Kidney epithelial cell (primary cell): ENCODE measurements around the gene SOCS6. TPM values are rescaled to one million over a fixed set of nuclear protein-coding genes. Genes with fewer than 3 reads are reported as not detected.
"Not testable (repeated sequence)": the region's sequence is repeated elsewhere in the genome, so short reads cannot be mapped to it uniquely, and the experiment has no call there.

Source experiments
- DNase-seq: peaks from one replicate; pipeline ENCODE4 v3.0.0-alpha.2; 2010; ENCODE audit warnings: low read depth
- H3K27me3 ChIP-seq: 2 replicates; pipeline ENCODE4 v1.6.0; 2011; ENCODE audit warnings: low read length; ENCODE audit not compliant: control insufficient read depth, insufficient read depth
- H3K36me3 ChIP-seq: 2 replicates; pipeline ENCODE4 v1.5.1; 2011; ENCODE audit warnings: low read length; ENCODE audit not compliant: control insufficient read depth, insufficient read depth
- H3K4me3 ChIP-seq: 2 replicates; pipeline ENCODE4 v1.5.1; 2011; ENCODE audit warnings: low read depth, mild to moderate bottlenecking, control low read depth, low read length
- total RNA-seq: library from RNA; depleted of rRNA; stranded (reverse); fragments of >200 nt; gene quantifications from 2 replicates; pipeline ENCODE4 v1.2.3, GENCODE V29; 2015
- TF ChIP-seq, protein P1 (sequence below): IDR thresholded peaks from 2 replicates; pipeline ENCODE4 v1.5.1; 2011; ENCODE audit warnings: mild to moderate bottlenecking, moderate library complexity, low read length, control low read depth, inconsistent platforms; ENCODE audit not compliant: insufficient read depth, poor library complexity, severe bottlenecking

The SOCS6 gene, protein sequence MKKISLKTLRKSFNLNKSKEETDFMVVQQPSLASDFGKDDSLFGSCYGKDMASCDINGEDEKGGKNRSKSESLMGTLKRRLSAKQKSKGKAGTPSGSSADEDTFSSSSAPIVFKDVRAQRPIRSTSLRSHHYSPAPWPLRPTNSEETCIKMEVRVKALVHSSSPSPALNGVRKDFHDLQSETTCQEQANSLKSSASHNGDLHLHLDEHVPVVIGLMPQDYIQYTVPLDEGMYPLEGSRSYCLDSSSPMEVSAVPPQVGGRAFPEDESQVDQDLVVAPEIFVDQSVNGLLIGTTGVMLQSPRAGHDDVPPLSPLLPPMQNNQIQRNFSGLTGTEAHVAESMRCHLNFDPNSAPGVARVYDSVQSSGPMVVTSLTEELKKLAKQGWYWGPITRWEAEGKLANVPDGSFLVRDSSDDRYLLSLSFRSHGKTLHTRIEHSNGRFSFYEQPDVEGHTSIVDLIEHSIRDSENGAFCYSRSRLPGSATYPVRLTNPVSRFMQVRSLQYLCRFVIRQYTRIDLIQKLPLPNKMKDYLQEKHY
- total RNA-seq, result 24.5 and 26.0 TPM in 2 replicates

DNA sequence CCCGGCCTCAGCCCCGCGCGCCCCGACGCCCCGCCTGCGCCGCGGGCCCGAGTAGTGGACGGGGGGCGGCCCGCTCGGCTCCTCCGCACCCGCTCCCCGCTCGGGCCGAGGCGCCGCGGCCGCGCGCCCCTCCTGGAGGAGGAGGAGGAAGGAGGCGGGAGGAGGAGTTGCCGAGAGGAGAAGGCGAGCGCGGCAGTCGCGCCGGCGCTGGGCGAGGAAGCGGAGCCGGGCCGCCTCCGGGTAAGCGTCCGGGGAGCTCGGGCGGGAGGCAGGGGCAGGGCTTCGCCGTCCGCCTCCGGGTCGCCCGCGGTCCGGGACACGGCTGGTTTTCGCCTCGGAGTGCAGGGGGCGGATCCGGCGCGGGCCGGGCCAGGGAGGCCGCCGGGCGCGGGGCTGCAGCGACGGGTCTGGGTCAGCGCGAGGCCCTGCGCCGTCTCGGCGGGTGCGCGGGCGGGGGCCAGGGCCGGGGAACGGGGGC, at the start of gene SOCS6:
Gene SOCS6 (plus strand): TSS at position 195 of the 478 bp plus-strand sequence. CDS start 35,624 bp downstream, outside the sequence.
- no peak for DNase-seq
- TF ChIP-seq, protein P1, sequence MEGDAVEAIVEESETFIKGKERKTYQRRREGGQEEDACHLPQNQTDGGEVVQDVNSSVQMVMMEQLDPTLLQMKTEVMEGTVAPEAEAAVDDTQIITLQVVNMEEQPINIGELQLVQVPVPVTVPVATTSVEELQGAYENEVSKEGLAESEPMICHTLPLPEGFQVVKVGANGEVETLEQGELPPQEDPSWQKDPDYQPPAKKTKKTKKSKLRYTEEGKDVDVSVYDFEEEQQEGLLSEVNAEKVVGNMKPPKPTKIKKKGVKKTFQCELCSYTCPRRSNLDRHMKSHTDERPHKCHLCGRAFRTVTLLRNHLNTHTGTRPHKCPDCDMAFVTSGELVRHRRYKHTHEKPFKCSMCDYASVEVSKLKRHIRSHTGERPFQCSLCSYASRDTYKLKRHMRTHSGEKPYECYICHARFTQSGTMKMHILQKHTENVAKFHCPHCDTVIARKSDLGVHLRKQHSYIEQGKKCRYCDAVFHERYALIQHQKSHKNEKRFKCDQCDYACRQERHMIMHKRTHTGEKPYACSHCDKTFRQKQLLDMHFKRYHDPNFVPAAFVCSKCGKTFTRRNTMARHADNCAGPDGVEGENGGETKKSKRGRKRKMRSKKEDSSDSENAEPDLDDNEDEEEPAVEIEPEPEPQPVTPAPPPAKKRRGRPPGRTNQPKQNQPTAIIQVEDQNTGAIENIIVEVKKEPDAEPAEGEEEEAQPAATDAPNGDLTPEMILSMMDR, result no peak
- H3K27me3 ChIP-seq, result no peaks in the 10 kb centered on the region
- peak within 1 kb of the TSS; percentile 59 for H3K4me3 ChIP-seq
- H3K36me3 ChIP-seq, result no peaks in the 10 kb centered on the region

DNA sequence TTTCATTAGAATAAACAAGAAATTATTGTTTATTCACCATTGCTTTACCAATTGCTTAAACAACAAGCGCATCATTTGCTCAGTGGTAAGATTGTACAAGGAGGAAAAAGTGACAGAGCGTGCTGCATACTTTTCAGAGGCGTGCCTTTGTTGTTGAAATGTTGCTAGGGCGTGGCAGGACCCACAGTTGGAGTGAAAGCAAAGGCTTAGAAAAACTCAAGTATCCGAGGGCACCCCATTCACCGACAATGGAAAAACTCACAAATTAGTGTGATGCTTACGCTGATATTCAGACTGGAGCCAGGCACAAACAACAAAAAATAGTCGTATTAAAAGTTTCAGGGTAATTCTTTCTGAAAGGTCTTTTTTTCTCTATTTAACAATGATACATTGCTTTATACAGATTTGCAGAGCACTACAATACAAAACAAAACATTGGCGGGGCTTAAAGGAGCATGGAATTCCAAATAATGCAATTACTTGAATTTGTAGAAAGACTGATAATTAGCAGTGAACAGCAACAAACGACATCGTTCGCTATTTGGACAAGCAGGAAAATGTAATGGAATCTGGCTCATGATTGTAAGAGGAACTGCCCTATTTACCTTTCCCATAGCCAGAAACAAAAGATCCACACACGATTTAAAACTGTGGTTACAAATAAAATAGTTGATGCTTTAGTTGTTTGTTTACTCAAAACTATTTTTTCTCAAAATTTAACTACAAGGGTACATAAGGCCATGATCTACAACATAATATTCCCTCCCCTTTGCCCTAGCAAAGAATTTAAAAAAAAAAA, 45.5 kb upstream of the SOCS6 start:
- TF ChIP-seq, protein P1, result no peak
- Histone ChIP-seq H3K36me3 (no peaks in the 10 kb centered on the region), H3K27me3 (no peaks in the 10 kb centered on the region), H3K4me3 (no peak overlapping the region)
- no peak for DNase-seq

DNA sequence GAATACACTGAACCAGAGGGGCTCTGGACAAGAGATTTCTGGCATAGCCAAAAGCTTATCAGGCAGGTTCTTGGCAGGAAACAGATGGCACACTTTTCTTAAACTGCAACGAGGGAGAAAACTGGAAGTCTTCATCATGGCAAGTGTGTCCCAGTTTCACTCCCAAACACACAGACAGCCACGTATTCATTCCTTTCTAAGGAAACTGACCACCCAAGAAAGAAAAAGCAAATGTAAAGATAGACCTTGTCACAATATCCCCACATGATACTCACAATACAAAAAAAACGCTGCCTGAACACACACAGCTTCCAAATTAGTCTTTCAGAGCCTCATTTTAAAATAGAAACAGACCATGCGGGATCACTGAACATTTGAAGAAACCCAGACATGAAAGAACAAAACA, 42.8 kb upstream of the SOCS6 start:
- no peaks in the 10 kb centered on the region for H3K27me3 ChIP-seq
- no peak for DNase-seq
- TF ChIP-seq, protein P1, result no peak
- no peaks in the 10 kb centered on the region for H3K36me3 ChIP-seq
- no peak overlapping the region for H3K4me3 ChIP-seq

DNA sequence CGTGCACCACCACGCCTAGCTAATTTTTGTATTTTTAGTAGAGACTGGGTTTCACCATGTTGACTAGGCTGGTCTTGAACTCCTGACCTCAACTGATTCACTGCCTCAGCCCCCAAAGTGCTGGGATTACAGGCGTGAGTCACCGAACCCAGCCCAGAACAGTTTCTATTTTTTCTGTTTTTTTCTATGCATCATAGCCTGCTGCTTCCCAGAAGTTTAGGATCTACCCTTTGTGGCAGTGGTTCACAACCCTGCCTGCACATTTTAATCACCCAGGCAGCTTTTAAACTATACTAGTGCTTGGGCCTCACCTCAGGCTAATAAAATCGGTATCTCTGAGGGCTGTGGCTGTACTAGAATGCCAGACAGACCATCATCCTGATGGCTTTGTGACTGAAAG, 39.7 kb upstream of the SOCS6 start:
- DNase-seq, result no peak
- TF ChIP-seq, protein P1, result no peak
- Histone ChIP-seq H3K36me3 (no peaks in the 10 kb centered on the region), H3K4me3 (no peak overlapping the region), H3K27me3 (no peaks in the 10 kb centered on the region)

DNA sequence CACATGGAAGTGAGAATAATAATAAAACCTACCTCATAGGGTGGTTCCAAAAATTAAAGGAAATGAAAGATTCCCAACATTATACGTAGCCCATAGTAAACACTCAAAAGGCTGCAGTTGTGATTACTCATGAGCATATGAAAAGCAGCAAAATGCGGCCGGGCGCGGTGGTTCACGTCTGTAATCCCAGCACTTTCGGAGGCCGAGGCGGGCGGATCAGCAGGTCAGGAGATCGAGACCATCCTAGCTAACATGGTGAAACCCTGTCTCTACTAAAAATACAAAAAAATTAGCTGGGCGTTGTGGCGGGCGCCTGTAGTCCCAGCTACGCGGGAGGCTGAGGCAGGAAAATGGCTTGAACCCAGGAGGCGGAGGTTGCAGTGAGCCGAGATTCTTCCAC, 39.0 kb upstream of the SOCS6 start:
- DNase-seq, H3K36me3 ChIP-seq, H3K27me3 ChIP-seq, H3K4me3 ChIP-seq: not testable (repeated sequence)

DNA sequence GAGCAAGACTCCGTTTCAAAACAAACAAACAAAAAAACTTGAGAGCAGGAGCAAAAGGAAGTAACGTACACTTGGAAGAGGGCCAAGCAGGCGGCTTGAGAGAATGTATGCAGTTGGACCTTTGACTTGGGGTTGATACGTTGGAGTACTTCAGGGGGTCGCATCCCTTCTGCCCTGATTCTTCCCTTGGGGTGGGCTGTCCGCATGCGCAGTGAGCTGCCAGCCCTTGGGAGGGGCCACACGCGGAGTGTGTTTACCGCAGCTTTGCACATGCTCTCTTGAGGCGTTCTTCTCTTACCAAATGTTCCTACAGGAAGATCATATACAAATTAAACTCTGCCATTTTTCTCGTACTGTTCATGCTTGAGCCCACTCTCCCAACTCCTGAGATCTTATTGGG, 38.1 kb upstream of the SOCS6 start:
- Histone ChIP-seq H3K4me3 (no peak overlapping the region), H3K36me3 (no peaks in the 10 kb centered on the region), H3K27me3 (no peaks in the 10 kb centered on the region)
- TF ChIP-seq, protein P1, result no peak
- no peak for DNase-seq
